Endodermal cell (in vitro differentiated cells): Measurements from ENCODE around the gene LAMP2. TPM values are rescaled to one million over a fixed set of nuclear protein-coding genes. Genes with fewer than 3 reads are reported as not detected.

Source experiments
- DNase-seq: peaks from one replicate; pipeline ENCODE4 v3.0.0-alpha.2; 2017
- H3K27ac ChIP-seq: 2 replicates; pipeline ENCODE4 v1.5.1; 2013; ENCODE audit warnings: mild to moderate bottlenecking, low read depth, low read length, moderate library complexity
- H3K27me3 ChIP-seq: 2 replicates; pipeline ENCODE4 v1.6.1; 2013; ENCODE audit warnings: mild to moderate bottlenecking, low read length, moderate library complexity; ENCODE audit not compliant: insufficient read depth, control insufficient read depth, poor library complexity, severe bottlenecking
- H3K36me3 ChIP-seq: 2 replicates; pipeline ENCODE4 v1.7.0; 2013; ENCODE audit warnings: mild to moderate bottlenecking, low read length, moderate library complexity; ENCODE audit not compliant: control insufficient read depth, insufficient read depth
- H3K4me1 ChIP-seq: one replicate; pipeline ENCODE4 v1.7.0; 2013; ENCODE audit warnings: low read length; ENCODE audit not compliant: control insufficient read depth, insufficient read depth
- H3K4me3 ChIP-seq: 2 replicates; pipeline ENCODE4 v1.5.1; 2013; ENCODE audit warnings: mild to moderate bottlenecking, low read length, moderate library complexity
- H3K9ac ChIP-seq: 2 replicates; pipeline ENCODE4 v1.6.1; 2013; ENCODE audit warnings: mild to moderate bottlenecking, low read length, moderate library complexity; ENCODE audit not compliant: poor library complexity, severe bottlenecking; ENCODE audit errors: extremely low read depth
- H3K9me3 ChIP-seq: 2 replicates; pipeline ENCODE4 v1.6.1; 2013; ENCODE audit warnings: mild to moderate bottlenecking, low read length, moderate library complexity; ENCODE audit not compliant: control insufficient read depth
- H3K27ac Mint-ChIP-seq: 2 replicates; pipeline ENCODE4 v1.8.0; 2020; ENCODE audit warnings: mixed read lengths
- H3K27me3 Mint-ChIP-seq: 2 replicates; pipeline ENCODE4 v1.8.0; 2021; ENCODE audit warnings: mild to moderate bottlenecking, mixed read lengths; ENCODE audit not compliant: insufficient read depth
- H3K36me3 Mint-ChIP-seq: 2 replicates; pipeline ENCODE4 v1.8.0; 2020; ENCODE audit warnings: low read depth, mixed read lengths
- H3K4me1 Mint-ChIP-seq: 2 replicates; pipeline ENCODE4 v1.8.0; 2020; ENCODE audit warnings: mixed read lengths
- H3K4me3 Mint-ChIP-seq: 2 replicates; pipeline ENCODE4 v1.8.0; 2020; ENCODE audit warnings: mild to moderate bottlenecking, moderate library complexity, mixed read lengths
- H3K9me3 Mint-ChIP-seq: 2 replicates; pipeline ENCODE4 v1.8.0; 2020; ENCODE audit warnings: mild to moderate bottlenecking, mixed read lengths
- WGBS, 2 experiments: methylation state at CpG; one replicate each; pipeline versions ENCODE4 v1.1.5 to v1.1.7; 2013; ENCODE audit warnings: missing lambda C conversion rate in 2 of 2, mixed read lengths in 1 of 2; ENCODE audit not compliant: insufficient coverage in 1 of 2, insufficient read length in 1 of 2; 5-methylcytosine and 5-hydroxymethylcytosine counted together
- total RNA-seq, 2 donors: library from RNA; stranded (reverse); fragmentation: NEBNext Ultra II Directional in 1 of 2; extraction: Animal tissue kit (Norgen Biotek cat#: 25700) in 1 of 2; gene quantifications; 2 replicates in 1 of 2; 3 replicates in 1 of 2; pipeline ENCODE4 v1.2.1, GENCODE V29; 2021
- TF ChIP-seq, protein P1 (sequence below): fragments of 200-600 bp; sonication (generic); conservative IDR thresholded peaks from 2 replicates; pipeline ENCODE4 v1.5.0; 2021; ENCODE audit warnings: antibody characterized with exemption, mild to moderate bottlenecking

The LAMP2 gene
- total RNA-seq, 2 donors from 2014 or later: 33.5 to 34.7 TPM

DNA sequence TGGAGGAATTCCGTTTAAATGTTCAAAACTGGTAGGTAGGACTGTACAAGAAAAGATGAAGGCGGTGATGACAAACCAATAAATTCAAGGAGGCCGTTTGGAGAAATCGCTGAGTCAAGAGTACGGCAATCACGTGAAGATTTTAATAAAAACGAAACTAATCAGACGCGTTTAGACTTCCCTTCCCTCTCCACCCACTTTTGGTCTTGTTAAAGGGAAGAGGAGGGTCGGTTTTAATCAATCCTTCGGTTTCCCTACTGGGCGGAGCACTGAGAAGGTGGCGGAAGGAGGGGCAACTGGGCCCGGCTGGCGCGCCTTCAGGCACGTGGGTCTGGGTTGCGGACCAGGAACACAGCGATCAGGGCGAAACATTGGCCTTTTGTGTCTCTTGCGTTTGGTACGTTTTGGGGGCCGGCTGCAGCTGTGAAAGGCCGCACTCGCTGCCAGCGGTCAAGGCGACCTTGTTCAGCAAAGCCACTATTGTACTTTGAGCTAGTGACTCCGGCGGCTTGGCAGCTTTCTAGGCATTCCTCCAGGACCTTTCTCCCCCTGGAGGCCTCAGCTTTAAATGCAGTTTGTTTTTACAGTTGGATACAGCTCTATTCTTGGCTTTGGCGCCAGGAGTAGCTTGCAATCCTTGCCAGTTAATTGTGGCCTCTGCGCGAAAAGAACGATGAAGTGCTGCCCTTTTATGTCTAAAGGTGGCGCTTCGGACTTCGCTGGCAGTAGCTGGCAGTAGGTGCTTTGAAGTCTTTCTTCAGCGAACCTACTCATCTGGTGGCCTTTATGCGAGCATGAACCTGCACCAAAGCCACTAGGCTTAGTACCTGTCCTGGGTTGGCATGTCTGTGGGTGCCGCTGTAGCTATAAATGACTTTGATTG, 16.8 kb upstream of the LAMP2 start:
- no peaks in the 10 kb centered on the region for H3K36me3 ChIP-seq
- H3K27me3 Mint-ChIP-seq: peaks cover 2% of the 10 kb centered on the region
- H3K4me1 ChIP-seq: no peaks in the 10 kb centered on the region
- no peak overlapping the region for H3K9ac ChIP-seq
- peak overlapping the region; percentile 76 for H3K27ac ChIP-seq
- DNase-seq: peak; percentile 87
- H3K27ac Mint-ChIP-seq: peak overlapping the region; percentile 92
- no peaks in the 10 kb centered on the region for H3K27me3 ChIP-seq
- peaks cover 52% of the 10 kb centered on the region for H3K9me3 Mint-ChIP-seq
- H3K4me3 ChIP-seq: peak overlapping the region; percentile 73
- no peaks in the 10 kb centered on the region for H3K9me3 ChIP-seq
- TF ChIP-seq, protein P1, sequence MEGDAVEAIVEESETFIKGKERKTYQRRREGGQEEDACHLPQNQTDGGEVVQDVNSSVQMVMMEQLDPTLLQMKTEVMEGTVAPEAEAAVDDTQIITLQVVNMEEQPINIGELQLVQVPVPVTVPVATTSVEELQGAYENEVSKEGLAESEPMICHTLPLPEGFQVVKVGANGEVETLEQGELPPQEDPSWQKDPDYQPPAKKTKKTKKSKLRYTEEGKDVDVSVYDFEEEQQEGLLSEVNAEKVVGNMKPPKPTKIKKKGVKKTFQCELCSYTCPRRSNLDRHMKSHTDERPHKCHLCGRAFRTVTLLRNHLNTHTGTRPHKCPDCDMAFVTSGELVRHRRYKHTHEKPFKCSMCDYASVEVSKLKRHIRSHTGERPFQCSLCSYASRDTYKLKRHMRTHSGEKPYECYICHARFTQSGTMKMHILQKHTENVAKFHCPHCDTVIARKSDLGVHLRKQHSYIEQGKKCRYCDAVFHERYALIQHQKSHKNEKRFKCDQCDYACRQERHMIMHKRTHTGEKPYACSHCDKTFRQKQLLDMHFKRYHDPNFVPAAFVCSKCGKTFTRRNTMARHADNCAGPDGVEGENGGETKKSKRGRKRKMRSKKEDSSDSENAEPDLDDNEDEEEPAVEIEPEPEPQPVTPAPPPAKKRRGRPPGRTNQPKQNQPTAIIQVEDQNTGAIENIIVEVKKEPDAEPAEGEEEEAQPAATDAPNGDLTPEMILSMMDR: peak; percentile 70
- H3K4me1 Mint-ChIP-seq: no peaks in the 10 kb centered on the region
- 12 to 24% methylated on average over 5 to 36 of the region's 39 CpGs for WGBS, 2 experiments
- peak overlapping the region; percentile 59 for H3K4me3 Mint-ChIP-seq
- H3K36me3 Mint-ChIP-seq: no peaks in the 10 kb centered on the region

DNA sequence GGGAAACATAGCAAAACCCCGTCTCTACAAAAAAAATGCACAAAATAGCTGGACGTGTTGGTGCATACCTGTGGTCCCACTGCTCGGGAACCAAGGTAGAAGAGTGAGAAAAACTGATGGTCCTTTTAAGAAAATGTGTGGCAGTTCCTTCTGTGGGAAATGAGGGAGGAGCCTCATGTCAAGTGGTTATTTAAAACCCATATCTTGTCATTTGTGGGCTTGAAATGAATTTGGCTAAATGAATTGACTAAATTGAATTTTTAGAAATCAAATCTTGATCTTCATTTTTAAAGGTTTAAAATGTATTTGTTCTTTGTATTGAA, 16.2 kb upstream of the LAMP2 start:
- TF ChIP-seq, protein P1: no peak
- WGBS, 2 experiments: 94 to 100% methylated on average over 1 to 3 of the region's 3 CpGs
- Histone ChIP-seq H3K27ac (no peak overlapping the region), H3K9me3 (no peaks in the 10 kb centered on the region), H3K4me3 (peak overlapping the region; percentile 73), H3K9ac (no peak overlapping the region), H3K36me3 (no peaks in the 10 kb centered on the region), H3K27me3 (no peaks in the 10 kb centered on the region), H3K4me1 (no peaks in the 10 kb centered on the region)
- Mint-ChIP-seq H3K27ac (peak overlapping the region; percentile 92), H3K36me3 (no peaks in the 10 kb centered on the region), H3K27me3 (peaks cover 6% of the 10 kb centered on the region), H3K4me3 (peak overlapping the region; percentile 59), H3K4me1 (no peaks in the 10 kb centered on the region), H3K9me3 (peaks cover 55% of the 10 kb centered on the region)
- DNase-seq: no peak

DNA sequence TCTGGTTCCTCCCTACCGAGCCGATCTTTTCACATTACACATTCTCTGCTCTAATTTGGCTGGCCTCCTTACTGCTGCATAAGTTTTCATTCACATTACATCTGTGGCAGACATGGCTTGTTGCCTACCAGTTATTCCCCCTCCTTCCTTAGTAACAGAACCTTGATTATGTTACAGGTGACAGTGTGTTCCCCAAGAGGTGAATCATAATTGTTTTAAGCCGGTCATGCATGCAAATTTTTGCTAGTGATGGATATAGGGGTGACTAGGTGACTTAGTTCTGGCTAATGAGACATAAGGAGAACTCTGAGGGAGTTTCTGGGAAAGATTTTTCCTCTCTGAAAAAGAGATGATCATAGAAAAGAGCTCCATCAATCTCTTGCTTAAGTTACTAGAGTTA, 8.4 kb upstream of the LAMP2 start:
- Histone ChIP-seq H3K4me1 (no peaks in the 10 kb centered on the region), H3K9me3 (no peaks in the 10 kb centered on the region), H3K27ac (no peak overlapping the region), H3K27me3 (no peaks in the 10 kb centered on the region), H3K36me3 (no peaks in the 10 kb centered on the region), H3K9ac (no peak overlapping the region), H3K4me3 (no peak overlapping the region)
- peaks cover 58% of the 10 kb centered on the region for H3K9me3 Mint-ChIP-seq
- no peaks in the 10 kb centered on the region for H3K4me1 Mint-ChIP-seq
- no peak overlapping the region for H3K4me3 Mint-ChIP-seq
- 60 to 89% methylated on average over 1 to 3 of the region's 3 CpGs for WGBS, 2 experiments
- no peak overlapping the region for H3K27ac Mint-ChIP-seq
- DNase-seq: no peak
- no peaks in the 10 kb centered on the region for H3K36me3 Mint-ChIP-seq
- peaks cover 5% of the 10 kb centered on the region for H3K27me3 Mint-ChIP-seq
- TF ChIP-seq, protein P1: no peak
